ENCODE results near the gene COL16A1. TPM values are rescaled to one million over a fixed set of nuclear protein-coding genes. Genes with fewer than 3 reads are reported as not detected.

COL16A1 gene
- total and polyA plus RNA-seq, 2 of the 13 experiments (the other 11 are each of a cell fraction or from before 2014, with no cell fraction given): 4.3 to 12.2 TPM

- TF ChIP-seq, protein P1, sequence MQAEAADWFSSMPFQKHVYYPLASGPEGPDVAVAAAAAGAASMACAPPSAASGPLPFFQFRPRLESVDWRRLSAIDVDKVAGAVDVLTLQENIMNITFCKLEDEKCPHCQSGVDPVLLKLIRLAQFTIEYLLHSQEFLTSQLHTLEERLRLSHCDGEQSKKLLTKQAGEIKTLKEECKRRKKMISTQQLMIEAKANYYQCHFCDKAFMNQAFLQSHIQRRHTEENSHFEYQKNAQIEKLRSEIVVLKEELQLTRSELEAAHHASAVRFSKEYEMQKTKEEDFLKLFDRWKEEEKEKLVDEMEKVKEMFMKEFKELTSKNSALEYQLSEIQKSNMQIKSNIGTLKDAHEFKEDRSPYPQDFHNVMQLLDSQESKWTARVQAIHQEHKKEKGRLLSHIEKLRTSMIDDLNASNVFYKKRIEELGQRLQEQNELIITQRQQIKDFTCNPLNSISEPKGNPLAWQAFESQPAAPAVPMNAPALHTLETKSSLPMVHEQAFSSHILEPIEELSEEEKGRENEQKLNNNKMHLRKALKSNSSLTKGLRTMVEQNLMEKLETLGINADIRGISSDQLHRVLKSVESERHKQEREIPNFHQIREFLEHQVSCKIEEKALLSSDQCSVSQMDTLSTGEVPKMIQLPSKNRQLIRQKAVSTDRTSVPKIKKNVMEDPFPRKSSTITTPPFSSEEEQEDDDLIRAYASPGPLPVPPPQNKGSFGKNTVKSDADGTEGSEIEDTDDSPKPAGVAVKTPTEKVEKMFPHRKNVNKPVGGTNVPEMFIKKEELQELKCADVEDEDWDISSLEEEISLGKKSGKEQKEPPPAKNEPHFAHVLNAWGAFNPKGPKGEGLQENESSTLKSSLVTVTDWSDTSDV (CRISPR knock-in tag; IDR thresholded peaks at IDR 0.05): no peak
- TF ChIP-seq MEIS2 (CRISPR knock-in tag; IDR thresholded peaks at IDR 0.05) (no peak), KAT8 (CRISPR knock-in tag; IDR thresholded peaks at IDR 0.05) (no peak), REPIN1 (CRISPR knock-in tag; IDR thresholded peaks at IDR 0.05; ENCODE audit: borderline replicate concordance, low read depth) (no peak), CEBPZ (IDR thresholded peaks at IDR 0.05; ENCODE audit: low read length) (no peak), YY1 (IDR thresholded peaks at IDR 0.05; ENCODE audit: insufficient read depth, insufficient replicate concordance, low read depth, low read length) (no peak), ZBTB7B (CRISPR knock-in tag; IDR thresholded peaks at IDR 0.05) (no peak), TRAFD1 (CRISPR knock-in tag; IDR thresholded peaks at IDR 0.05; ENCODE audit: borderline replicate concordance) (no peak), GMEB2 (CRISPR knock-in tag; IDR thresholded peaks at IDR 0.05; ENCODE audit: low read depth) (no peak), ZFAT (CRISPR knock-in tag; conservative IDR thresholded peaks at IDR 0.05) (no peak), CTCF (CRISPR knock-in tag; IDR thresholded peaks at IDR 0.05) (peak; percentile 87), SMARCC2 (IDR thresholded peaks at IDR 0.05) (no peak), ESRRA (CRISPR knock-in tag; IDR thresholded peaks at IDR 0.05; ENCODE audit: low read depth) (no peak)
- TF ChIP-seq, protein P2, sequence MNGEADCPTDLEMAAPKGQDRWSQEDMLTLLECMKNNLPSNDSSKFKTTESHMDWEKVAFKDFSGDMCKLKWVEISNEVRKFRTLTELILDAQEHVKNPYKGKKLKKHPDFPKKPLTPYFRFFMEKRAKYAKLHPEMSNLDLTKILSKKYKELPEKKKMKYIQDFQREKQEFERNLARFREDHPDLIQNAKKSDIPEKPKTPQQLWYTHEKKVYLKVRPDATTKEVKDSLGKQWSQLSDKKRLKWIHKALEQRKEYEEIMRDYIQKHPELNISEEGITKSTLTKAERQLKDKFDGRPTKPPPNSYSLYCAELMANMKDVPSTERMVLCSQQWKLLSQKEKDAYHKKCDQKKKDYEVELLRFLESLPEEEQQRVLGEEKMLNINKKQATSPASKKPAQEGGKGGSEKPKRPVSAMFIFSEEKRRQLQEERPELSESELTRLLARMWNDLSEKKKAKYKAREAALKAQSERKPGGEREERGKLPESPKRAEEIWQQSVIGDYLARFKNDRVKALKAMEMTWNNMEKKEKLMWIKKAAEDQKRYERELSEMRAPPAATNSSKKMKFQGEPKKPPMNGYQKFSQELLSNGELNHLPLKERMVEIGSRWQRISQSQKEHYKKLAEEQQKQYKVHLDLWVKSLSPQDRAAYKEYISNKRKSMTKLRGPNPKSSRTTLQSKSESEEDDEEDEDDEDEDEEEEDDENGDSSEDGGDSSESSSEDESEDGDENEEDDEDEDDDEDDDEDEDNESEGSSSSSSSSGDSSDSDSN (CRISPR knock-in tag; IDR thresholded peaks at IDR 0.05): no peak
Measured at GRCh38 chr1:31745096-31745945, 41.5 kb upstream of the COL16A1 start (continued).
